ENCODE measurements around the gene CA10. TPM values are rescaled to one million over a fixed set of nuclear protein-coding genes. Genes with fewer than 3 reads are reported as not detected.

Gene CA10
- total RNA-seq, 4 donors from 2014 or later, result not detected

- H3K27ac ChIP-seq, result no peak overlapping the region
- TF ChIP-seq EP300 (IDR thresholded peaks at IDR 0.05) (no peak), CTCF (IDR thresholded peaks at IDR 0.05) (no peak), POLR2A (IDR thresholded peaks at IDR 0.05) (no peak), POLR2AphosphoS5 (IDR thresholded peaks at IDR 0.05) (no peak)
- ATAC-seq, result no peak
- no peaks in the 10 kb centered on the region for H3K4me1 ChIP-seq
- H3K36me3 ChIP-seq, result no peaks in the 10 kb centered on the region
- H3K27me3 ChIP-seq, result no peaks in the 10 kb centered on the region
- no peaks in the 10 kb centered on the region for H3K9me3 ChIP-seq
- H3K4me3 ChIP-seq, result no peak overlapping the region
- 59 to 88% methylated on average over 4 of the region's 4 CpGs for WGBS, 2 donors (ENCODE audit: low coverage in 1 of 2)
Observed at GRCh38 chr17:51730303-51731050, 428.0 kb downstream of the CA10 start.

DNA sequence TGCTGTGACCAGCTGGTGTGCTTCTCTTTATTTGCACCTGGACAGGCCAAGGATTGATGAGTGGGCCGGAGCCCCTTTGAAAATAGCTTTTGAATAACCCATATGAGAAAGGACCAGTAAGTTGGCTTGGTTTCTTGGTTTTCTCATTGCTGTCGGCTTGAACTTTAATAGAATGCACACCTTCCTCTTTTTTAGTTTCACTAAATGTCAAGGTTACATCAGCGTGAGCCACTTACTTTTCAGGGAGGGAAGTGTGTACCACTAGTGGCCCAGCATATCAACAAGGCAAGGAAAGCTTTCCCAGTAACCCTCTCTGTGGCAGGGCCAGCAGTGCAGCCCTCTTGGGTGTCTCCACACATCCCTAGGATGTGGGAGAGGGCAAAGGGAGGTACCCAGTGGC, 433.3 kb downstream of the CA10 start:
- H3K4me3 ChIP-seq, result no peak overlapping the region
- no peak overlapping the region for H3K27ac ChIP-seq
- TF ChIP-seq CTCF (IDR thresholded peaks at IDR 0.05) (no peak), POLR2AphosphoS5 (IDR thresholded peaks at IDR 0.05) (no peak), POLR2A (IDR thresholded peaks at IDR 0.05) (no peak), EP300 (IDR thresholded peaks at IDR 0.05) (no peak)
- no peak for ATAC-seq
- peaks cover 0 to 9% (median 0%) of the 10 kb centered on the region in 3 donors for H3K4me1 ChIP-seq
- 79% methylated on average over 2 of the region's 3 CpGs; no CpG with 5 or more reads in 1 of the 2 donors for WGBS, 2 donors (ENCODE audit: low coverage in 1 of 2)
- no peaks in the 10 kb centered on the region for H3K36me3 ChIP-seq
- no peaks in the 10 kb centered on the region for H3K9me3 ChIP-seq
- no peaks in the 10 kb centered on the region for H3K27me3 ChIP-seq

DNA sequence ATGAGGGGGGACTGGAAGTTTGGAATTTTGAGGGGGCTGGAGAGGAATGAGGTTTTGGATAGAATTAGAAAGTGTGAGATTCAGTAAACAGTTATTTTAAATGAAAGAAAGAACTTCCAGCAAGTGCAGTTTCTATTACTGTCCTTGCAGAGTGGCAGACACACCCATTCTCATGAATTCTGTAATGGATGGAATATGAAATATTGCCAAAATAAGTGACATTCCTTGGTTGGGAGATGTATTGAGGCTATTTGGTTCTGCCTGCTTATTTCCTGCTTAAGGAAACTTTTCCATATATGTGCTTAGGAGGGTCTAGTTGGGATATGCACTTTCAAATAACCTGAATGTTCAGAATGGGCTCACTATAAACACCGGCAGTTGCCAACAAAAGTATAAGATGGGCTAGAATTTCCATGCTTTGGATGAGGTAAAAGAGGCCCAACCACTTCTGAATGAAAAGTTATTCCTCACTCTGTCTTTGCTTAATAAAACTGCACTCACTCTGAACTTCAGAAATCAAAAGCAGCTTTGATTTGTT, 434.4 kb downstream of the CA10 start:
- TF ChIP-seq POLR2A (IDR thresholded peaks at IDR 0.05) (no peak), CTCF (IDR thresholded peaks at IDR 0.05) (no peak), EP300 (IDR thresholded peaks at IDR 0.05) (no peak), POLR2AphosphoS5 (IDR thresholded peaks at IDR 0.05) (no peak)

DNA sequence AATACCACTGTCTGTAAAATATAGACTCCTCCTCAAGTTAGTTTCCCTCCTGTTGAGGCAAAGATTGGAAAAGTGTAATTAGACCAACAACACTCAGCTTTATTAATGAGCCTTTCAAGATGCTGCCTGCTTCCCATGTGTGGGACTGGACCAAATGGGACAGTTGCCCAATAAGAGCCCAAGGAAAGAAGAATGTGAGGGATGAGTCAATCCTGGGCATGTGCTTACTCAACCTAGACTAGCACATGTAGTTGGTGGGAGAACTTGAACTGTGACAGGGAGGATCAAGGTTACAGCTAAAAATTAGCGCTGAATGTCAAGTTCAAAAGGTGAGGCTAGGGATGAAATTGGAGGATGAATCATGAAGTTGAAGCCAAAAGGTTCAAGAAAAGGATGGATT, 435.5 kb downstream of the CA10 start:
- H3K27me3 ChIP-seq, result no peaks in the 10 kb centered on the region
- H3K9me3 ChIP-seq, result no peaks in the 10 kb centered on the region
- peaks cover 0 to 9% (median 0%) of the 10 kb centered on the region in 3 donors for H3K4me1 ChIP-seq
- H3K4me3 ChIP-seq, result no peak overlapping the region
- no peak overlapping the region for H3K27ac ChIP-seq
- TF ChIP-seq POLR2AphosphoS5 (IDR thresholded peaks at IDR 0.05) (no peak), EP300 (IDR thresholded peaks at IDR 0.05) (no peak), POLR2A (IDR thresholded peaks at IDR 0.05) (no peak), CTCF (IDR thresholded peaks at IDR 0.05) (no peak)
- ATAC-seq, result no peak
- H3K36me3 ChIP-seq, result no peaks in the 10 kb centered on the region
- WGBS, 2 donors (ENCODE audit: low coverage in 1 of 2), result 80 to 100% methylated on average over 1 of the region's 1 CpG

More for the DNA sequence above, 434.4 kb downstream of the CA10 start:
- no peak overlapping the region for H3K4me3 ChIP-seq
- 63 to 75% methylated on average over 1 of the region's 1 CpG for WGBS, 2 donors (ENCODE audit: low coverage in 1 of 2)
- H3K27me3 ChIP-seq, result no peaks in the 10 kb centered on the region
- peaks cover 0 to 9% (median 0%) of the 10 kb centered on the region in 3 donors for H3K4me1 ChIP-seq
- no peaks in the 10 kb centered on the region for H3K9me3 ChIP-seq
- no peak for ATAC-seq
- no peak overlapping the region for H3K27ac ChIP-seq
- no peaks in the 10 kb centered on the region for H3K36me3 ChIP-seq

DNA sequence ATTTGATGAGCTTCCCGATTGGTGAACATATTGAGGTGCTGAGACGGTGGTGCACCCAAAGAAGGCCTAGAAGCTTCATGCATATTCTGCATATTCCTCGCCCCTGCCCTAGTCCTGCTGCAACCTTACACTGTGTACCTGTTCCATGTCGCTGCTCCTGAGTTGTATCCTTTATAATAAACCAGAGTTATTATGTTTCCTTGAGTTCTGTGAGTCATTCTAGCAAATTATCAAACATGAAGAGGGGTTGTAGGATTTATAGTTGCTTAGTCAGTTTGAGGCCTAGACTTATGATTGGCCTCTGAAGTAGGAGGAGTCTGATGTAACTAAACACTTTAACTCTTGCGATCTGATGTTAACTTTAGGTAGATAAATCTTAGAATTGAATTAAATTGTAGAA, 436.8 kb downstream of the CA10 start:
- Histone ChIP-seq H3K4me3 (no peak overlapping the region), H3K36me3 (no peaks in the 10 kb centered on the region), H3K9me3 (no peaks in the 10 kb centered on the region), H3K4me1 (peaks cover 0 to 9% (median 0%) of the 10 kb centered on the region in 3 donors), H3K27me3 (no peaks in the 10 kb centered on the region), H3K27ac (no peak overlapping the region)
- no peak for ATAC-seq
- TF ChIP-seq POLR2AphosphoS5 (IDR thresholded peaks at IDR 0.05), result no peak
- no peak for TF ChIP-seq POLR2A (IDR thresholded peaks at IDR 0.05)
- TF ChIP-seq EP300 (IDR thresholded peaks at IDR 0.05), result no peak
- no peak for TF ChIP-seq CTCF (IDR thresholded peaks at IDR 0.05)
- 90 to 91% methylated on average over 2 to 5 of the region's 5 CpGs for WGBS, 2 donors (ENCODE audit: low coverage in 1 of 2)

Data from gastroesophageal sphincter (tissue), 4 donors.